Common myeloid progenitor, CD34-positive (primary cell): ENCODE measurements around the gene MAF.
A peak's percentile ranks its signal among the peaks of the same experiment; 100 is the strongest.

Experiments used
- CTCF ChIA-PET: fragments of 350-600 bp; sonication (Branson Sonifier 250); formaldehyde crosslinking; loops from one replicate; lab custom pipeline; 2021; ENCODE audit warnings: antibody characterized with exemption; lab: Charles Lee
- POLR2A ChIA-PET: fragments of 350-600 bp; sonication (Branson Sonifier 250); formaldehyde crosslinking; loops from one replicate; lab custom pipeline; 2021; ENCODE audit warnings: antibody characterized with exemption; lab: Charles Lee
- DNase-seq, 3 donors: peaks; one replicate each; pipeline versions ENCODE4 v3.0.0 to v3.0.0-alpha.2; 2013
- H3K27ac ChIP-seq, 2 experiments: 1 replicate in 1 of 2; 2 replicates in 1 of 2; pipeline ENCODE4 v1.7.0; 2013; ENCODE audit warnings: inconsistent platforms in 2 of 2, low read length in 2 of 2, mild to moderate bottlenecking in 2 of 2, low read depth in 1 of 2, moderate library complexity in 1 of 2; ENCODE audit not compliant: severe bottlenecking in 2 of 2, insufficient read depth in 1 of 2, poor library complexity in 1 of 2
- H3K27me3 ChIP-seq, 5 experiments: replicated peaks in 2 of 5; 1 replicate in 3 of 5; 2 replicates in 2 of 5; pipeline versions ENCODE4 v1.6.1 to v1.7.0; 2013; ENCODE audit warnings: low read length in 4 of 5, mild to moderate bottlenecking in 2 of 5, moderate library complexity in 2 of 5, inconsistent platforms in 1 of 5; ENCODE audit not compliant: insufficient read depth in 5 of 5, control insufficient read depth in 4 of 5
- H3K36me3 ChIP-seq, 4 experiments: 1 replicate in 2 of 4; 2 replicates in 2 of 4; pipeline versions ENCODE4 v1.6.1 to v1.7.0; 2013; ENCODE audit warnings: low read length in 3 of 4, control low read depth in 1 of 4, mild to moderate bottlenecking in 1 of 4; ENCODE audit not compliant: control insufficient read depth in 4 of 4, insufficient read depth in 4 of 4
- H3K4me1 ChIP-seq, 4 experiments: 1 replicate in 3 of 4; 2 replicates in 1 of 4; pipeline versions ENCODE4 v1.6.1 to v1.7.1; 2013; ENCODE audit warnings: low read length in 3 of 4, mild to moderate bottlenecking in 3 of 4, control low read depth in 1 of 4, inconsistent platforms in 1 of 4, moderate library complexity in 1 of 4; ENCODE audit not compliant: control insufficient read depth in 4 of 4, insufficient read depth in 4 of 4; ENCODE audit errors: control extremely low read depth in 1 of 4
- H3K4me3 ChIP-seq, 7 experiments: 1 replicate in 4 of 7; 2 replicates in 3 of 7; pipeline versions ENCODE4 v1.5.1 to v1.7.0; 2013; ENCODE audit warnings: mild to moderate bottlenecking in 7 of 7, low read length in 6 of 7, moderate library complexity in 6 of 7, inconsistent platforms in 2 of 7, low read depth in 2 of 7, control low read depth in 1 of 7; ENCODE audit not compliant: insufficient read depth in 4 of 7, control insufficient read depth in 1 of 7; ENCODE audit errors: extremely low read depth in 1 of 7
- H3K9me3 ChIP-seq, 5 experiments: 1 replicate in 4 of 5; 2 replicates in 1 of 5; pipeline versions ENCODE4 v1.6.1 to v1.7.1; 2013; ENCODE audit warnings: low read length in 4 of 5, mild to moderate bottlenecking in 2 of 5, inconsistent platforms in 1 of 5, low read depth in 1 of 5, moderate library complexity in 1 of 5; ENCODE audit not compliant: control insufficient read depth in 4 of 5, insufficient read depth in 2 of 5; ENCODE audit errors: control extremely low read depth in 1 of 5
- WGBS: methylation state at CpG from one replicate; pipeline ENCODE4 v1.1.5; 2013; ENCODE audit not compliant: insufficient coverage; 5-methylcytosine and 5-hydroxymethylcytosine counted together

Gene MAF

GRCh38 chr16:79571065-79571902 lies 29.3 kb downstream of the MAF start:
- H3K4me1 ChIP-seq = no peaks in the 10 kb centered on the region

DNA sequence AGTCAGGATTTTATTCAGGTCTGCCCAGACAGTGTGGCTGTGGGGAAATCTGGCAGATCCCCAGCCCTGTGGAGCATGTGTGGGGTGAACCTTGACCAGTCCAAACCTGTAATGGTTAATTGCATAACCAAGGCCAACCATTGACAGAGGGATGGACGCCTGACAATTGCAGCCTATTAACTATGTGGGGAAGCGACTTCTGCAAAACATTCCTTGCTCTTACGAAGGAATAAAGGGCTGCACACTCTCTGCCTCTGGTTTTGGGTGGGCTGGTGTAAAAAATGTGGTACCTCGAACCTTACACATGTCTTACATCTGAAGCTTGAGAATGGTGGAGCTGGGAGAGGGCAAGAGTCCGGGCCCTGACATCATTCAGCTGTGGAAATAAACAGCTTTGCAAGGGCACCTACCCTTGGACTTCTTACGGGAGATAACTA lies 35.8 kb downstream of the MAF start:
- Histone ChIP-seq H3K9me3 (no peaks in the 10 kb centered on the region), H3K4me1 (no peaks in the 10 kb centered on the region), H3K27ac (no peak overlapping the region), H3K4me3 (no peak overlapping the region), H3K36me3 (no peaks in the 10 kb centered on the region), H3K27me3 (peaks cover 0 to 2% (median 0%) of the 10 kb centered on the region in 5 experiments)
- no peak for DNase-seq
- CTCF ChIA-PET = no interaction called here
- WGBS = 98% methylated on average over 5 of the region's 6 CpGs
- POLR2A ChIA-PET = no interaction called here

More at GRCh38 chr16:79571065-79571902, 29.3 kb downstream of the MAF start:
- POLR2A ChIA-PET = no interaction called here
- H3K4me3 ChIP-seq = peak overlapping the region in 3 of 7 experiments; percentile 6 to 41 (median 23)
- peak in 1 of 3 donors; percentile 18 for DNase-seq
- no peak overlapping the region for H3K27ac ChIP-seq
- CTCF ChIA-PET = no interaction called here
- H3K27me3 ChIP-seq = no peaks in the 10 kb centered on the region
- H3K36me3 ChIP-seq = no peaks in the 10 kb centered on the region
- WGBS = 46% methylated on average over 6 of the region's 8 CpGs
- no peaks in the 10 kb centered on the region for H3K9me3 ChIP-seq

DNA sequence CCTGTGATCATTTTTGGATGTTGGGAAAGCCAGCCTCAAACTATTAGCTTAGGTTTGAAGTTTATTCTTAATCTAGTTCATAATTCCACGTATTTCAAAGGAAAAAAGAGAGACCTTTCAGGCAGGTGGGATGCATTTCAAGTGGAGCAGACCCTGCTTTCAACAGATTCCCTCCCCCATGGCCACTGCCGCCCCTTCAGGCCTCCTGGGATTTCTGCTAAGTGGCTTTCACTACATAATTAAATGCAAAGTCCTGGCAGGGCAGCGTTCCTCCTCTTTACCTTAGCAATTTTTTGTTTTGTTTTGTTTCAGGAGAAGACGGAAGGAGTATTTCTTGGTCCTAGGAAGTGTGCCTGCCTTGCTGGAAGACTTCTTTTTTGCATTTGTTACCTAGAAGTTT lies 36.6 kb downstream of the MAF start:
- CTCF ChIA-PET = no interaction called here

DNA sequence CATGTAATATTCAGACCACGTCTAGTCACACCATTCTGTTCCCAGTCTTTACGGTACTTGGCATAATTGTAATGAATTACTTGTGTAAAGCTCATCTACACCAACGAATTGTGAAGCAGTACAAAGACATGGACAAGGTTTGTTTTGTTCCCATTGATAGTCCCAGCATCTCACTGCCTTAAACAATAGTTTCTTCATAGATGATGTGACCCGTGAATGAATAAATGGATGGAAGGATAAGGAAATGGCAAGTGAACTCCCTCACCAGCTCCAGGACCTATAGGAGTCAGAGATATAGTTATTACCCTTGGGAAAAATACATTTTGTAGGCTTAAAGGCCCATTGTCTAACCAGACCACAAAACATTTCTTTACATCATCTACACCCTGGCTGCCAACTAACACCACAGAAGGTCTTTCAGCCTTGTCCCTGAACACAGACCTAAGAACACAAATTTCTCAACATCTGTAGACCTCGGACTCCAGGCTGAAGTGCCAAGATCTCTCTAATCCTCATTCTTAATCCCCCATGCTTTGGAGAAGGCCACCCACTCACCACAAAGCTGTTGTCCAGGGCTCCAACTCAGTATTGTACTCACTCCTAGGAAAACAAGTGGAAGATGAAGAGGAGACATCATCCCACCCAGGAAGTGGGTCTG lies 38.2 kb downstream of the MAF start:
- Histone ChIP-seq H3K4me1 (no peaks in the 10 kb centered on the region), H3K4me3 (no peak overlapping the region), H3K36me3 (no peaks in the 10 kb centered on the region), H3K9me3 (no peaks in the 10 kb centered on the region), H3K27me3 (peaks cover 0 to 2% (median 0%) of the 10 kb centered on the region in 5 experiments), H3K27ac (no peak overlapping the region)
- ChIA-PET POLR2A (no interaction called here), CTCF (no interaction called here)
- WGBS = 100% methylated on average over 1 of the region's 5 CpGs
- no peak for DNase-seq

More for the DNA sequence above, 36.6 kb downstream of the MAF start:
- POLR2A ChIA-PET = no interaction called here
- WGBS = 89% methylated on average over 3 of the region's 4 CpGs
- H3K4me3 ChIP-seq = no peak overlapping the region
- H3K9me3 ChIP-seq = no peaks in the 10 kb centered on the region
- DNase-seq = no peak
- peaks cover 0 to 2% (median 0%) of the 10 kb centered on the region in 5 experiments for H3K27me3 ChIP-seq
- no peaks in the 10 kb centered on the region for H3K36me3 ChIP-seq
- H3K4me1 ChIP-seq = no peaks in the 10 kb centered on the region
- H3K27ac ChIP-seq = no peak overlapping the region

DNA sequence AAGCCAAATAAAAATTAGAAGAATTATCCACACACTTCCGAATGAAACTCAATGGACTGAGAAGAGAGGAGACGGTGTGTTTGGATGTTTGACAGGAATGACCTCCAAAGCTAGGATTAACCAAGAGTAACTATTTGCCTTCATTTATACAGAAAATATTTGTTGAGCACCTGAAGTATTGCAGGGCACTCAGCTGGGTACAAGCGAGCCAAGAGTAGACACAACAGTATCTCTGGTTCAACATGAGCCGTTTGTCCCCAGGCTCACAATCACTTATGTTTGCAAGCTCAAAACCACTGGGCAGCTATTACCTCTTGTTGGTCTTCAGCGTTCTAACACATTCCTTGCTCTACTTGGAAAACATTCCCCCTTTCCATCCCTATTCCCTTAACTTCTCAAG lies 38.8 kb downstream of the MAF start:
- H3K27me3 ChIP-seq = peaks cover 0 to 2% (median 0%) of the 10 kb centered on the region in 5 experiments
- no peak for DNase-seq
- POLR2A ChIA-PET = no interaction called here
- no peak overlapping the region for H3K27ac ChIP-seq
- H3K4me3 ChIP-seq = no peak overlapping the region
- WGBS = 100% methylated on average over 3 of the region's 5 CpGs
- H3K4me1 ChIP-seq = no peaks in the 10 kb centered on the region
- H3K36me3 ChIP-seq = no peaks in the 10 kb centered on the region
- H3K9me3 ChIP-seq = no peaks in the 10 kb centered on the region
- CTCF ChIA-PET = no interaction called here

- Histone ChIP-seq H3K36me3 (no peaks in the 10 kb centered on the region), H3K27ac (no peak overlapping the region), H3K4me3 (no peak overlapping the region), H3K9me3 (peaks cover 0 to 4% (median 0%) of the 10 kb centered on the region in 5 experiments), H3K4me1 (no peaks in the 10 kb centered on the region), H3K27me3 (peaks cover 0 to 2% (median 0%) of the 10 kb centered on the region in 5 experiments)
- no peak for DNase-seq
- ChIA-PET POLR2A (no interaction called here), CTCF (no interaction called here)
- 89% methylated on average over 1 of the region's 1 CpG for WGBS
Measured at GRCh38 chr16:79560923-79561322, 39.6 kb downstream of the MAF start.

DNA sequence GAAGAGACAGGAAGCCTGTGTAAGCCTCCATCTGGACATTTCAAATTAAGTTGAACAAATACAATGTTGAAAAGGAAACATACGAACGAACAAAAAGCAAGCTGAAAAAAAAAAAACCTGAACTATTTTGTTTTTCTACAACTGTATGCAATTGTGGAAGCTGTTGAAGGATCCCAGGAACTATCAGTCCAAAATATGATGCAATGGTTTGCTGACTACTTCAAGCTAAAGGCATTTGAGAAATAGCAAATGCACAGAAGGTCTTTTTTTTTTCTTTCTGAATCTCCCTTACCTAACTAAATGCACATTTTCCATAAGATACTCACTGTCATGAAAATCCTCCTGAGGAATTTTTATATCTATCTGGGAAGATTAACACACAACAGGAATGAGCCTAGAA lies 40.2 kb downstream of the MAF start:
- 88% methylated on average over 2 of the region's 2 CpGs for WGBS
- Histone ChIP-seq H3K4me1 (no peaks in the 10 kb centered on the region), H3K36me3 (no peaks in the 10 kb centered on the region), H3K27ac (no peak overlapping the region), H3K9me3 (peaks cover 0 to 4% (median 0%) of the 10 kb centered on the region in 5 experiments), H3K4me3 (no peak overlapping the region), H3K27me3 (peaks cover 0 to 2% (median 0%) of the 10 kb centered on the region in 5 experiments)
- no peak for DNase-seq
- CTCF ChIA-PET = no interaction called here
- POLR2A ChIA-PET = no interaction called here
